Suprapubic skin (tissue), 4 donors: ENCODE results near the gene THBS3. TPM values are rescaled to one million over a fixed set of nuclear protein-coding genes. Genes with fewer than 3 reads are reported as not detected.
A peak's percentile ranks its signal among the peaks of the same experiment; 100 is the strongest.

Source experiments
- DNase-seq, 2 donors: peaks; one replicate each; pipeline ENCODE4 v3.0.0-alpha.2; 2019; ENCODE audit warnings: low spot score in 2 of 2
- H3K27ac ChIP-seq: fragments of 200-600 bp; sonication (generic); one replicate; pipeline ENCODE4 v1.5.1; 2019
- H3K27me3 ChIP-seq: fragments of 200-600 bp; sonication (generic); one replicate; pipeline ENCODE4 v1.5.1; 2019
- H3K36me3 ChIP-seq: fragments of 200-600 bp; sonication (generic); one replicate; pipeline ENCODE4 v1.5.1; 2019
- H3K4me1 ChIP-seq: fragments of 200-600 bp; sonication (generic); one replicate; pipeline ENCODE4 v1.5.1; 2019
- H3K4me3 ChIP-seq: fragments of 200-600 bp; sonication (generic); one replicate; pipeline ENCODE4 v1.5.1; 2019; ENCODE audit warnings: mild to moderate bottlenecking
- H3K9me3 ChIP-seq: fragments of 200-600 bp; sonication (generic); one replicate; pipeline ENCODE4 v1.5.1; 2019
- EP300 ChIP-seq: sonication (generic); formaldehyde crosslinking; IDR thresholded peaks from one replicate; pipeline ENCODE4 v1.6.1; 2017; ENCODE audit warnings: antibody characterized with exemption
- POLR2A ChIP-seq, 2 donors: fragments of 450-650 bp; IDR thresholded peaks; one replicate each; pipeline ENCODE4 v1.6.1; 2017; ENCODE audit warnings: antibody characterized with exemption in 2 of 2, mild to moderate bottlenecking in 2 of 2, moderate library complexity in 2 of 2
- POLR2AphosphoS5 ChIP-seq, 3 donors: sonication (generic); formaldehyde crosslinking; IDR thresholded peaks; one replicate each; pipeline ENCODE4 v1.6.1; 2017; ENCODE audit warnings: antibody characterized with exemption in 3 of 3
- WGBS: methylation state at CpG from one replicate; pipeline ENCODE4 v1.1.5; 2018; 5-methylcytosine and 5-hydroxymethylcytosine counted together
- total RNA-seq, 4 donors: library from RNA; depleted of rRNA; stranded (reverse); fragments of >200 nt; gene quantifications; one replicate each; pipeline ENCODE4 v1.1.0, GENCODE V29; 2016
- TF ChIP-seq, protein P1 (sequence below), 2 donors: fragments of 200-600 bp in 1 of 2; fragments of 450-650 bp in 1 of 2; sonication (generic) in 1 of 2; IDR thresholded peaks; one replicate each; pipeline ENCODE4 v1.5.1; 2016 to 2019; ENCODE audit warnings: antibody characterized with exemption in 2 of 2, mild to moderate bottlenecking in 1 of 2, moderate library complexity in 1 of 2

THBS3 gene
- total RNA-seq, 4 donors from 2014 or later = 21.4 to 90.8 (median 26.7) TPM

DNA sequence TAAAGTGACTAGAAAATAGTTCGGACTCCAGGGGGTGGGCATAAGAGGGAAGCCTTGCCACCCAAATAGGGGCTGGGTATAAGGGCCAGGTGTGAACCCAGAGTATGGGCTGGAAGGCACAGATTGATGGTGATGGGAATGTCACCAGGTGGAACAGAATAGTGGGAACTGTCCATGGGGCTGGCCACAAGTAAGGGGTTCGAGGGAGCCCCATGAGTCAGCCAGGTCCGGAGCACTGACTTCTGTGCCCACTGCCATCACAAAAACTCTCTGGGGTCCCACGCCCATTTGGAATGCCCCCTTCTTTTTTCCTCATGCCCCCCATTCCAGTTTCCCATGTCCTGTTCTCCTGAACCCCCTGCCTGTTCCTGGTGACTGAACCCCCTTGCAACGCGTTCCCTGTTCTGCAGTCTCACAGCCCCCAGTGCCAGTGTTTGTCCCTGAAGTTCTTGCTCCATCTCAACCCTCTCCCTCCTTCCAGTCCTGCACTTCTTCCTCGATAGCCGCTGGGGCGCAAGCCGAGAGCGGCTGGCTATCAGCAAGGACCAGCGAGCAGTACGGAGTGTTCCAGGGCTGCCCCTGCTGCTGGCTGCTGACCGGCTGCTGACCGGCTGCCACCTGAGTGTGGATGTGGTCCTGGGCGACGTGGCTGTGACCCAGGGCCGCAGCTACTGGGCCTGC is 26.2 kb downstream of the THBS3 start:
- 92% methylated on average over 15 of the region's 18 CpGs for WGBS
- H3K4me1 ChIP-seq = peaks cover 30% of the 10 kb centered on the region

DNA sequence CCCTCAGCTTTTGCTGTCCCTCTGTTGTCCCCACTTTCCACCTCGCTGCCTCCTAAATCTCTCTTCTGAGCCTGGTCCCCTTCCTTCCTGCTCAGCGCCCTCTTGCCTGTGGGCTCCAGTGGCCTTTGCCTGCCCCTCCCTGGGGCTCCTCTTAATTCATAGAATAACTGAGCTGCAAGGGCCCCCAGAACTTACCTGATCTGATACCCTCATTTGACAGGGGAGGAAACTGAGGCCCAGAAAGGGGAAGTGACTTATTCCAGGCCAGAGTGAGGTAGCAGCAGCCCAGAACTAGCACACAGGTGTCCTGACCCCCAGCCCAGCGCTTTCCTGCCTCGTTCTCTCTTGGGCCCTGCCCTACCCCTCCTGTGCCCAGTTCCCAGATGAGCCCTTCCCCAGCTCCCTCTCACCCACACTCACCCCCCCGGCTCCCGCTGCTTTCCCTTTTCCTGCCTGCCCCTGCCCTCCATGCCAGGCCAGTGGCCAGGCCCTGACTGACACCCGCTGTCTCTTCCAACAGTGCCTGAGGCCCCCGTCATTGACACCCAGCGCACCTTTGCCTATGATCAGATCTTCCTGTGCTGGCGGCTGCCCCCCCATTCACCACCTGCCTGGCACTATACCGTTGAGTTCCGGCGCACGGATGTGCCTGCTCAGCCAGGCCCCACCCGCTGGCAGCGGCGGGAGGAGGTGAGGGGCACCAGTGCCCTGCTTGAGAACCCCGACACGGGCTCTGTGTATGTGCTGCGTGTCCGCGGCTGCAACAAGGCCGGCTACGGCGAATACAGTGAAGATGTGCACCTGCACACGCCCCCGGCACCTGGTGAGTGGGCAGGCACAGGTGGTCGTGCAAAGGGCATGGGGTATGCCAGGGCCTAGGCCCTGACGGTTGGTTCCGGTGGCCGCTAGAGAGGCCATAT is 28.3 kb downstream of the THBS3 start:
- Histone ChIP-seq H3K36me3 (no peaks in the 10 kb centered on the region), H3K4me1 (peaks cover 21% of the 10 kb centered on the region), H3K4me3 (no peak overlapping the region), H3K27ac (no peak overlapping the region), H3K9me3 (no peaks in the 10 kb centered on the region), H3K27me3 (peaks cover 9% of the 10 kb centered on the region)
- 92% methylated on average over 31 of the region's 31 CpGs for WGBS
- peak in 1 of 2 donors; percentile 62 for DNase-seq
- TF ChIP-seq, protein P1, sequence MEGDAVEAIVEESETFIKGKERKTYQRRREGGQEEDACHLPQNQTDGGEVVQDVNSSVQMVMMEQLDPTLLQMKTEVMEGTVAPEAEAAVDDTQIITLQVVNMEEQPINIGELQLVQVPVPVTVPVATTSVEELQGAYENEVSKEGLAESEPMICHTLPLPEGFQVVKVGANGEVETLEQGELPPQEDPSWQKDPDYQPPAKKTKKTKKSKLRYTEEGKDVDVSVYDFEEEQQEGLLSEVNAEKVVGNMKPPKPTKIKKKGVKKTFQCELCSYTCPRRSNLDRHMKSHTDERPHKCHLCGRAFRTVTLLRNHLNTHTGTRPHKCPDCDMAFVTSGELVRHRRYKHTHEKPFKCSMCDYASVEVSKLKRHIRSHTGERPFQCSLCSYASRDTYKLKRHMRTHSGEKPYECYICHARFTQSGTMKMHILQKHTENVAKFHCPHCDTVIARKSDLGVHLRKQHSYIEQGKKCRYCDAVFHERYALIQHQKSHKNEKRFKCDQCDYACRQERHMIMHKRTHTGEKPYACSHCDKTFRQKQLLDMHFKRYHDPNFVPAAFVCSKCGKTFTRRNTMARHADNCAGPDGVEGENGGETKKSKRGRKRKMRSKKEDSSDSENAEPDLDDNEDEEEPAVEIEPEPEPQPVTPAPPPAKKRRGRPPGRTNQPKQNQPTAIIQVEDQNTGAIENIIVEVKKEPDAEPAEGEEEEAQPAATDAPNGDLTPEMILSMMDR (IDR thresholded peaks at IDR 0.05) = no peak
- TF ChIP-seq POLR2AphosphoS5 (IDR thresholded peaks at IDR 0.05) = no peak
- no peak for TF ChIP-seq EP300
- no peak for TF ChIP-seq POLR2A (IDR thresholded peaks at IDR 0.05)

More for the DNA sequence above, 26.2 kb downstream of the THBS3 start:
- TF ChIP-seq POLR2A (IDR thresholded peaks at IDR 0.05) = no peak
- TF ChIP-seq, protein P1 (IDR thresholded peaks at IDR 0.05) = no peak
- Histone ChIP-seq H3K36me3 (no peaks in the 10 kb centered on the region), H3K4me3 (no peak overlapping the region), H3K9me3 (no peaks in the 10 kb centered on the region), H3K27me3 (no peaks in the 10 kb centered on the region), H3K27ac (no peak overlapping the region)
- no peak for DNase-seq

DNA sequence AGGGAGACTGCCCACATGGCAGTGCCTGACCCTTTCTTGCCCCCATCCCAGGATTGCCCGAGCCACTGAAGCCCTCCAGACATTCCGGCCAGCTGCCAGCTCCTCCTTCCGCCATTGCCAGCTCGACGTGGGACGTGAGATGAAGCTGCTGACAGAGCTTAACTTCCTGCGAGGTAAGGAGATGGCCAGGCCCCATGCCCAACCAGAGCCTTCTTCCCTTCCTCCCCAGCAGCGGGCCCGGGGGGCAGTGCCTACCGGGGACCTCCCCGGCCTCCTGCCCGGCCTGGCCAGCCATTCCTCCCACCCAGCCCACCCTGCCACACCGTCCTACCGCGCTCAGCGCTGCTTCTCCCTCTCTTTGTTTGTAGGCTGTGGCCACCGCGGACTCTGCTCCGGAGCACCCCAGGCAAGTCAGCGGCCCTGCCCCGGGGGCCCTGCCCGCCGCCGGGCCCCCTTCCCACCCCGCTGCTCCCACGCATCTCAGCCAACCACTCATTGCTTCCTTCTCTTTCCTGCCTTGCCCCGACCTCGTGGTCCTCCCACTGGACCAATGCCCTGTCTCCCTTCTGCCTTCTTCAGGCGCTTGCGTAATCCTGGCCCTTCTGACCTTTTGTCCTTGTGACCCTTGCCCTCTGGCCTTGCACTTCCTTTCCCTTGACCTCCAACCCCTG is 29.1 kb downstream of the THBS3 start:
- WGBS = 81% methylated on average over 23 of the region's 30 CpGs
- H3K4me3 ChIP-seq = no peak overlapping the region
- no peaks in the 10 kb centered on the region for H3K36me3 ChIP-seq
- no peak for TF ChIP-seq EP300
- TF ChIP-seq, protein P1 (IDR thresholded peaks at IDR 0.05) = no peak
- TF ChIP-seq POLR2AphosphoS5 (IDR thresholded peaks at IDR 0.05) = no peak
- no peak for TF ChIP-seq POLR2A (IDR thresholded peaks at IDR 0.05)
- peak; percentile 64 to 66 for DNase-seq
- no peaks in the 10 kb centered on the region for H3K9me3 ChIP-seq
- peaks cover 26% of the 10 kb centered on the region for H3K4me1 ChIP-seq
- H3K27ac ChIP-seq = no peak overlapping the region
- peaks cover 15% of the 10 kb centered on the region for H3K27me3 ChIP-seq

DNA sequence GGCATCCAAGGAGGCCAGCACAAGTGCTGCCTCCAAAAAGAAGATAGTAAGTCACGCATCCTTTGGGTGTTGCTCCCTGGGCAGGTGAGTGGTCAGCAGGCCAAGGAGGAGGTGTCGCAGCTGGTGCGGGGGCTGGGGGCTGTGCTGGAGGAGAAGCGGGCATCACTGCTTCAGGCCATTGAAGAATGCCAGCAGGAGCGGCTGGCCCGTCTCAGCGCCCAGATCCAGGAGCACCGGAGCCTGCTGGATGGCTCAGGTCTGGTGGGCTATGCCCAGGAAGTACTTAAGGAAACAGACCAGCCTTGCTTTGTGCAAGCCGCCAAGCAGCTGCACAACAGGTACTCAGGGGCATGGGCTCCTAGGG is 29.8 kb downstream of the THBS3 start:
- Histone ChIP-seq H3K27ac (no peak overlapping the region), H3K27me3 (peaks cover 15% of the 10 kb centered on the region), H3K36me3 (no peaks in the 10 kb centered on the region), H3K4me1 (peaks cover 31% of the 10 kb centered on the region), H3K9me3 (no peaks in the 10 kb centered on the region), H3K4me3 (no peak overlapping the region)
- peak; percentile 60 to 77 for DNase-seq
- WGBS = 92% methylated on average over 9 of the region's 9 CpGs
- TF ChIP-seq, protein P1 (IDR thresholded peaks at IDR 0.05) = no peak
- no peak for TF ChIP-seq EP300
- TF ChIP-seq POLR2A (IDR thresholded peaks at IDR 0.05) = no peak
- TF ChIP-seq POLR2AphosphoS5 (IDR thresholded peaks at IDR 0.05) = no peak
